HEK293T (cell line): ENCODE results near the gene AKAP8L.

Source experiments
- CTCF ChIA-PET: fragments of 350-600 bp; formaldehyde crosslinking; extraction: SDS; loops from one replicate; lab custom pipeline; 2021; ENCODE audit warnings: antibody characterized with exemption, inconsistent platforms; lab: Yijun Ruan, JAX
- POLR2A ChIA-PET: fragments of 350-600 bp; formaldehyde crosslinking; extraction: SDS; loops from one replicate; lab custom pipeline; 2020; ENCODE audit warnings: antibody characterized with exemption, inconsistent platforms; lab: Yijun Ruan, JAX
- DNase-seq: peaks from one replicate; pipeline ENCODE4 v3.0.0; 2012; ENCODE audit warnings: mixed read lengths; ENCODE audit errors: extremely low spot score
- ARNT ChIP-seq: fragments of 450-650 bp; IDR thresholded peaks from 2 replicates; pipeline ENCODE4 v1.6.1; 2017; ENCODE audit warnings: mild to moderate bottlenecking
- BHLHE40 ChIP-seq: fragments of 450-650 bp; IDR thresholded peaks from 2 replicates; pipeline ENCODE4 v1.6.1; 2016; ENCODE audit warnings: mild to moderate bottlenecking, moderate library complexity, borderline replicate concordance
- CTBP1 ChIP-seq: fragments of 450-650 bp; IDR thresholded peaks from 2 replicates; pipeline ENCODE4 v1.6.1; 2016; ENCODE audit warnings: borderline replicate concordance
- ELF4 ChIP-seq: fragments of 450-650 bp; IDR thresholded peaks from 2 replicates; pipeline ENCODE4 v1.6.1; 2017; ENCODE audit warnings: antibody characterized with exemption
- FOXA1 ChIP-seq: fragments of 450-650 bp; IDR thresholded peaks from 2 replicates; pipeline ENCODE4 v1.6.1; 2016; ENCODE audit warnings: mild to moderate bottlenecking
- FOXK2 ChIP-seq: fragments of 450-650 bp; IDR thresholded peaks from 2 replicates; pipeline ENCODE4 v1.6.1; 2016; ENCODE audit warnings: mild to moderate bottlenecking
- FOXM1 ChIP-seq: fragments of 450-650 bp; IDR thresholded peaks from 2 replicates; pipeline ENCODE4 v1.6.1; 2017; ENCODE audit warnings: mild to moderate bottlenecking, borderline replicate concordance
- HDGF ChIP-seq: fragments of 450-650 bp; IDR thresholded peaks from 2 replicates; pipeline ENCODE4 v1.6.1; 2017; ENCODE audit warnings: antibody characterized with exemption, borderline replicate concordance
- L3MBTL2 ChIP-seq: fragments of 450-650 bp; conservative IDR thresholded peaks from 2 replicates; pipeline ENCODE4 v1.6.1; 2016; ENCODE audit warnings: mild to moderate bottlenecking
- LEF1 ChIP-seq: fragments of 450-650 bp; IDR thresholded peaks from 2 replicates; pipeline ENCODE4 v1.6.1; 2017; ENCODE audit warnings: mild to moderate bottlenecking, borderline replicate concordance
- NFRKB ChIP-seq: fragments of 450-650 bp; IDR thresholded peaks from 2 replicates; pipeline ENCODE4 v1.6.1; 2016; ENCODE audit warnings: mild to moderate bottlenecking, moderate library complexity
- PKNOX1 ChIP-seq: fragments of 450-650 bp; IDR thresholded peaks from 2 replicates; pipeline ENCODE4 v1.6.1; 2016
- SP1 ChIP-seq: fragments of 450-650 bp; IDR thresholded peaks from 2 replicates; pipeline ENCODE4 v1.6.1; 2017
- SUZ12 ChIP-seq: fragments of 450-650 bp; IDR thresholded peaks from 2 replicates; pipeline ENCODE4 v1.6.1; 2016; ENCODE audit warnings: mild to moderate bottlenecking
- TARDBP ChIP-seq: fragments of 450-650 bp; IDR thresholded peaks from 2 replicates; pipeline ENCODE4 v1.6.1; 2016
- ZNF384 ChIP-seq: fragments of 450-650 bp; IDR thresholded peaks from 2 replicates; pipeline ENCODE4 v1.6.1; 2016

The AKAP8L gene

GRCh38 chr19:15442142-15442920, 23.5 kb upstream of the AKAP8L start:
- no peak for DNase-seq
- POLR2A ChIA-PET = no interaction called here
- CTCF ChIA-PET = no interaction called here

GRCh38 chr19:15441317-15441716, 22.5 kb upstream of the AKAP8L start:
- no peak for TF ChIP-seq ARNT
- TF ChIP-seq ZNF384 = no peak
- no peak for TF ChIP-seq FOXM1
- TF ChIP-seq HDGF = no peak
- TF ChIP-seq FOXA1 = no peak
- TF ChIP-seq FOXK2 = no peak
- TF ChIP-seq TARDBP = no peak
- TF ChIP-seq PKNOX1 = no peak
- TF ChIP-seq ELF4 = no peak
- no peak for TF ChIP-seq SUZ12
- TF ChIP-seq L3MBTL2 = no peak
- no peak for TF ChIP-seq BHLHE40
- no peak for TF ChIP-seq NFRKB
- TF ChIP-seq SP1 = no peak
- no peak for TF ChIP-seq LEF1
- no peak for TF ChIP-seq CTBP1
- no peak for DNase-seq
- POLR2A ChIA-PET = no interaction called here
- CTCF ChIA-PET = no interaction called here

More at GRCh38 chr19:15442142-15442920, 23.5 kb upstream of the AKAP8L start:
- TF ChIP-seq ARNT (no peak), ZNF384 (no peak), SP1 (no peak), CTBP1 (no peak), NFRKB (no peak), ELF4 (no peak), SUZ12 (no peak)

GRCh38 chr19:15439821-15440641, 21.2 kb upstream of the AKAP8L start:
- ChIA-PET CTCF (interaction anchor here (1.4 kb wide), 1 partner anchor 21 kb away, joined by 3 read pairs; the partner anchor contains the start of gene AKAP8L), POLR2A (interaction anchor here (1.1 kb wide), 1 partner anchor 8 kb away, joined by 3 read pairs; no protein-coding TSS in a partner anchor)
- no peak for TF ChIP-seq TARDBP
- TF ChIP-seq LEF1 = no peak
- no peak for TF ChIP-seq NFRKB
- no peak for TF ChIP-seq SUZ12
- no peak for DNase-seq

- ChIA-PET CTCF (interaction anchor here (1.4 kb wide), 1 partner anchor 20 kb away, joined by 3 read pairs; the partner anchor contains the start of gene AKAP8L), POLR2A (interaction anchor here (1.1 kb wide), 1 partner anchor 9 kb away, joined by 3 read pairs; no protein-coding TSS in a partner anchor)
- DNase-seq = no peak
- no peak for TF ChIP-seq L3MBTL2
- no peak for TF ChIP-seq FOXM1
- no peak for TF ChIP-seq BHLHE40
- no peak for TF ChIP-seq ARNT
- TF ChIP-seq CTBP1 = no peak
- no peak for TF ChIP-seq LEF1
- no peak for TF ChIP-seq ZNF384
- no peak for TF ChIP-seq NFRKB
- TF ChIP-seq SP1 = no peak
- no peak for TF ChIP-seq TARDBP
- no peak for TF ChIP-seq ELF4
- TF ChIP-seq FOXA1 = no peak
- TF ChIP-seq HDGF = no peak
- no peak for TF ChIP-seq PKNOX1
Measured at GRCh38 chr19:15439078-15439799, 20.5 kb upstream of the AKAP8L start.

- POLR2A ChIA-PET = no interaction called here
- CTCF ChIA-PET = interaction anchor here (1.4 kb wide), 1 partner anchor 20 kb away, joined by 3 read pairs; the partner anchor contains the start of gene AKAP8L
Measured at GRCh38 chr19:15438577-15438976, 19.8 kb upstream of the AKAP8L start.

GRCh38 chr19:15438124-15438496, 19.3 kb upstream of the AKAP8L start:
- ChIA-PET CTCF (no interaction called here), POLR2A (no interaction called here)
- no peak for DNase-seq
- TF ChIP-seq SP1 (no peak), FOXK2 (no peak), ELF4 (no peak), L3MBTL2 (no peak), FOXA1 (no peak), PKNOX1 (no peak), BHLHE40 (no peak), CTBP1 (no peak), LEF1 (no peak), NFRKB (no peak)

More at GRCh38 chr19:15438577-15438976, 19.8 kb upstream of the AKAP8L start:
- TF ChIP-seq L3MBTL2 (no peak), FOXK2 (no peak)
- DNase-seq = no peak
